Medulla oblongata (tissue), 1 donor: ENCODE results near the gene CCDC34.

Source experiments
- DNase-seq: peaks from one replicate; pipeline ENCODE4 v3.0.0-alpha.2; 2015; ENCODE audit errors: extremely low spot score

Gene CCDC34

GRCh38 chr11:27362749-27363575, at the start of gene CCDC34:
CCDC34 (minus strand) TSS chr11:27363215; CDS start chr11:27363194, 21 bp downstream.
- peak; percentile 94 for DNase-seq

DNA sequence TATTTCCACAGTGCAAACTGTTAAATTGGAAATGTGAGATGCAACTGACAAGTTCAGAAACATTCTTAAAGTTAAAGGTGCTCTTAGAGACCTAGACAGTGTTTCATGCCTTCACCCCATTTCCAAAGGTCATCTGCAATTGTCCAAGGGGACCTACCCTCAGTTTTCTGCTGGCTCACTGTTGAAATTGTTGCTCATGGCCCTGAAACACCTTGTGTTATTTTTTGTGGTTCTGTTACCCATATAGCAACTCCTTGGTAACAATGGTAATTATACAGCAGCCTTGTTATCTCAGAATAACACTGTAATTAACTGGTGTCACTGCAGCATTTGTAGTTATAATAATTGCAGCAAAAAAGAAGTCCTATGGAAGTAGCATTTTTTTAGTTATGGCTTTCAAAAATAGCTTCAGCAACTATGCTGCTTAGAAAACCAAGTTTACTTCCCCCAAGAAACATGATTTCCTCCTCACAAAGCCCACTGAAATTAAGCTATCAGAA, 49.2 kb upstream of the CCDC34 start:
- no peak for DNase-seq

DNA sequence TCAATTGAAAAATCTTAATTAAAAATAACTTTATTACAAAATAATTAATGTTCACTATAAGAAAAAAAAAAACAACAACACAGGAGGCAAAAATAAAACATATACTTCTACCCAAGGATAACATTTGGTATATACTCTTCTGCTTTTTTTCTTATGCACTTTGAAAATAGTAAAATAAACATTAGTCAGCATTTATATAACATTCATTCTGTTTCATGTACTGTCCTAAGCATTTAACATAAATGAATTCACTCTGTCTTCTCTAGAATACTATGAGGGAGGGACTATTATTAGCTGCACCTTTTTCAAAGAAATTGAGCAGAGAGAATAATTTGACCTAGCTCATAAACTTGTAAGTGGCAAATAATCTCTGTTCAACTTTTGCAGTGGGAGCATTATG, 48.3 kb upstream of the CCDC34 start:
- no peak for DNase-seq

GRCh38 chr11:27410272-27410671, 47.3 kb upstream of the CCDC34 start:
- DNase-seq, result no peak

DNA sequence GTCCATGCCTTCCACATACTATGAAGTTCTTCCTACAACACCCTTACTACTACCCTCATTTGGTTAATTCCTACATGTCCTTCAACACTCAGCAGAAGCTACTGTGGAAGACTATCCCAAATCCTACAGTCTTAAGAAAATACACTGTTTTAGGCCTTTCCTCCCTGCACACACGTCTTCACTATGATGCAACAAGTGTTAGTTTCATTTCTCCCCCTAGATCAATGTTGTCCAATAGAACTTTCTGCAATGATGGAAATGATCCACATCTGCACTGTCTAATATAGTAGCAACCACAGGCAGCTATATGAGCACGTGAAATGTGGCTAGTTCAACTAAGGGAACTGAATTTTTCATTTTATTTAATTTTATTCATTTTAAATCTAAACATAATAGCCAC, 46.7 kb upstream of the CCDC34 start:
- no peak for DNase-seq

GRCh38 chr11:27409049-27409448, 46.0 kb upstream of the CCDC34 start:
- DNase-seq, result no peak

DNA sequence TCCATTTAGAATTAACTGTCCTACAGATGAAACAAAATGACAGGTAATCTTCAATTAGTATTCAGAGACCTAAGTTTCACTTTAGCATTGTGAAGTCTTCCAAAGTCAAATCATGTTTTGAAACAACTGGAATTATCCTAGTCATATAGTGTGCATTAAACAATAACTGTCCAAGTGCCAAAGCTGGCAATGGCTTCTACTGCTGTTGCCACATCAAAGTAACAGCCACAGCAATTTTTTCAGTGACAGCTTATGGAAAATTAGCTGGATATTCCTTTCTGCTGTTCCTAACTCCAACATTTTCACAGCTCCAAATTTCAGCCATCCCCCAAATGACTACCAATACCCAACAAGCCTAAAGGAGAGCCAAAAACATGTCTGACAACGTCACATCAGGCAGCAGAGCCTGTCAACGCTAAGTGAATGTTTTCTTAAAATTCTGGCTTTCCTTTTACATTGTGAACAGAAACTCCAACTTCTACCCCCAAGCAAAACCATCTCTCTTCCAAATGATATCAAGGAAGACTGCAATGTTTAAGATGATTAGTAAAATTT, 45.3 kb upstream of the CCDC34 start:
- DNase-seq, result no peak

DNA sequence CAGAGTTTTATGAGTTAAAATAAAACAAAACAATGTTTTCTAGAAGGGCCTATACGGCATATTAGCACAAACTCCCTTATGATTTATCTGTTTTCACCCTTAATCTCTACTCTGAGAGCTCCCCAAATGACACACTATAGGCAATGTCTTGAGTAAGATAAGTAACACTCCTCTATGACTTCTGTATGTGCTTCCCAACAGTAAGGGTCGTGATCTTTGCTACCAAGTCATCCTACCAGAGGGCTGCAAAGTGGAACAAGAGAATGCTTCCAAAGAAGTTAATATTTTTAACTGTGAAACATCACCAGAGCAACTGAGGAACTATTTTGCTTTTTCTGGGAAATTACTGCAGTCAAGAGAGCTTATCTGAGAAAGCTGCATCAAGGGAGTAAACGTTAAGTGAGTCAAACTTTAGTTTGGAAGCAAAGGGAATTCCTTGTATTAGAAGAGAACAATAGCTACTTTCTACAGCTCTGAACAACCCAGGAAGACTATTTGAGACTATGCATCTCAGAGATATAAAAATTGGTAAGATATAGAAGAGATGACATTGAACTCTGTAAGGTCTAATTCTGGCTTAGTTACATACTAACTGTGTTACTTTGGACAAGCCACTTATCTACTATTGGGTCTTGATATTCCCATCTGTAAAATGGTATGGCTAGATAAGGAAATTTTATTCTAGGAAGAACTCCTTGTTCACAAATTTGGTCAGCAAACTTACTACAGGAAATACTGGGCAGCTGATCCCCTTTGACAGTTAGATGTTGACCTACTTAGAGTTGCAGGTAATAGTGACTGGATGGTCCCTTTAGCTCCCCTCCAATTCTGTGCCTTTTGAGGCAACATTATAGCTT, 43.7 kb upstream of the CCDC34 start:
- no peak for DNase-seq

- DNase-seq, result no peak
Measured at GRCh38 chr11:27405134-27405533, 42.1 kb upstream of the CCDC34 start.

DNA sequence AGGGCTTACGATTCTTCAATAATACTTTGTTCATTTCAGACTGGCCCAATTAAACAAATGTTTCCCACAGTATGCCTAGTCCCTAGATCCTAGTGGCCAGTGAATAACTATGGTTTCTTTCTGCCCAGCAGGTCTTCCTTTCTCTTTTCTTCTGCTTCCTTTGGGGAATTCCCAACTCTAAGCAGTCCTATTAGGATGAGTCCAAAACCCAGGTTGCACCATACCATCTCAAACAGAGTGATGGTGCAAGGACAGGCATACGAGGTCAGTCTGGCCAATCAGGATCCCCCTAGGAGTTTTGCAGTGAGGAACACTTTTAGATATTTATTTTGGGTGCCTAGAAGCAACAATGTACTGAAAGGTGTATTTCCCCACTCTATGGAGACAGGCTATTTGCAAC, 41.4 kb upstream of the CCDC34 start:
- DNase-seq, result no peak

- DNase-seq, result no peak
Measured at GRCh38 chr11:27403195-27403594, 40.2 kb upstream of the CCDC34 start.

- DNase-seq, result no peak
Measured at GRCh38 chr11:27402450-27402849, 39.4 kb upstream of the CCDC34 start.

- no peak for DNase-seq
Measured at GRCh38 chr11:27401833-27402316, 38.9 kb upstream of the CCDC34 start.

DNA sequence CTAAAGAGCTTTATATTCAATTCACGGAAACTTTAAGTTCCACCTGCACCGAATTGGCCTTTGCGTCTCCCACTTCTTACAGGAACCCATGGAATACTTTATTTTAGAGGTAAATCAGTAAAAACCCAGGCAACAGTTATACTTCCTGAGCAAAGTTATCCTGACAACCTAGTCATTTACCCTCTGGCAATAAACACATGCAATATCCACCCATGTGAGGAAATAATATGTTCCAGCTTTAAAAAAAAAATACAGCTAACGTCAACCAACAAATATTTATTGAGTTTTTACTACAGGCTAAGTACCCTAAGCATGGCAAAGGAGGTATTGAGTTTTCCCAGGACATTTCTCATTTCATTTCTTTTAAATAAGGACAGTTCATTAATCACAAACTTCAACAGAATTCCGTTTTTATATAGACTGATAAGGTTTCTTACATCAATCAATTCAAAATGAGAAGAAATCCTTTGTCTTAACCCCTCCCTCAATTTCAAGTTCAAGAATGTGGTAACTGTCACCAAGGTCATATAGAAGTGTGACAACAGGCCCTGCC, 38.3 kb upstream of the CCDC34 start:
- DNase-seq, result no peak

GRCh38 chr11:27398400-27398770, 35.4 kb upstream of the CCDC34 start:
- DNase-seq, result no peak

GRCh38 chr11:27397624-27398399, 34.8 kb upstream of the CCDC34 start:
- no peak for DNase-seq

DNA sequence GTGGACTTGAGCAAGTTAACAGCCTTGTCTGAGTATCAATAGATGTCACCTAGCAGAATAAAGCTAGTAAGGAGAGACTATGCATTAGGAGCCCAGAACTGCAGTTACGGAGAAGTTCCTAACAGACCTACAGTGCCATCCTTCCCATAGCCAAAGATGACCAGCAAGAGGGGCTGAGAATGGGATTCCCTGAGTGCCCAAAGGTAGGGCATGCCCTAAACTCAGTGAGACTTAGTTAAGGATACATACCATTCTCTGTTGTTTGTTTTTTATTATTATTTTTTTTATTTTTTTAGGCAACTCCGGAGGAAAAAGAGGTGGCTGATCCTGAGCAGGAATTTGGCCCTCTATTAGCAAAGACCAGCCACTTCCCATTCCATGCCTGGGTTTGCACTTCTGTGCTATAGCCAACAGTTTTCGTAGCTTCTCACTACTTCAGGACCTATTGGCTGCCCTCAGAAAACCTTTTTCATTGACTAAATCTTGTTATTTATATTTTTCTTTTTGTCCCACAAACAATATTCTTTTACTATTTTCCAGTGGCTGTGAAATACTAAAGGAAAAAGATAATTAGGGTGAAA, 33.3 kb upstream of the CCDC34 start:
- DNase-seq, result no peak

- no peak for DNase-seq
Measured at GRCh38 chr11:27395556-27396258, 32.7 kb upstream of the CCDC34 start.

- no peak for DNase-seq
Measured at GRCh38 chr11:27394781-27395228, 31.8 kb upstream of the CCDC34 start.
